Right kidney (tissue), 1 donor: Measurements from ENCODE around the gene POLA2.

Experiments used
- DNase-seq: peaks from one replicate; pipeline ENCODE4 v3.0.0-alpha.2; 2016

Gene POLA2

DNA sequence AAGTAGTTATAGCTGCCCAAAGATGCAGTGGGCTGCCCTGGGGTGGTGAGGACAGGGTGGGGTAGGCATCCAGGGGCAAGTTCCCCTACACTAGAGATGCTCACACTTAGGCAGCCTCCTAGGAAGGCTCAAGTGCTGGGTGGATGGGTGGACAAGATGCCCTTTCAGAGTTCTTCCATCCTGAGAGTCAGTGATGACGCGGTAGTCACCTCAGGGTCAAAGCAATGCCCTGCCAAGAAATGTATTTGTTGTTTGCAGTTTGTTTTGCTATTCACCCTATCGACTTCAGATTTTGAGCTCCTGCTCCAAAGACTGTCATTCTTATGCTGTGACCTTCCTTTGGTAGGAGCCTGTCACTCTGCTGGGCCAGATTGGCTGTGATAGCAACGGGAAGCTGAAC is 18.9 kb downstream of the POLA2 start:
- no peak for DNase-seq

DNA sequence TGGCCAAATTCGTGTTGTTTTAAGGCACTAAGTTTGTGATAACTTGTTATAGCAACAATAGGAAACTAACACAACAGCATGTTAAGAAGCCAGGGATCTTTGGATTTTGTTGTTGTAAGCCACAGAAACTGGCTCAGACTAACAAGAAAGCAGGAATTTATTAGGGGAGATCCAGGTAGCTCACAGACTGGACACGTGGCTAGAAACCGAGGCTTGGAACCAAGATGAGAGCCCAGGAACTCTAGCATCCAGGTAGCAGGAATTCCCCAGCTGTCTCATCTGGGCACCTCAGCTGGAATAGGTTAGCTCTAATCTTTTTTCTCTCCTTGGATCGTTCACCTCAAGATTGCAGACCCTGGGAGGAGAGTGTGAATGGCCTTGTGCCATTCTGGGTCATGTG is 24.9 kb downstream of the POLA2 start:
- no peak for DNase-seq

DNA sequence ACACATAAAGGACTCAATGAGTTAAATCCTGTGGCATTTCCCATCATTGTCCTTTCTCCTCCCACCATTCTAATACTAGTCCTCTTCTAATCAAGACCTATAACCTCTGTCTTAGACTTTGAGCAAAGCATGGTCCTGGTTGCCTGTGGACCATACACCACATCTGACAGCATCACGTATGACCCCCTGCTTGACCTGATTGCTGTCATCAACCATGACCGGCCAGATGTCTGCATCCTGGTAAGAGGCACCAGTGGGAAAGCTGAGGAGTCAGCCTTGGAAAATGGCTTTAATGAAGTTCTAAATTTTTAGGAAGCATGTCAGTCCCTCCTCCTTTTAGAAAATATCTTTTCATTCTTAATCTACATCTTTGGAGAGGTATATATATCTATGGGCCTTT is 25.8 kb downstream of the POLA2 start:
- no peak for DNase-seq

DNA sequence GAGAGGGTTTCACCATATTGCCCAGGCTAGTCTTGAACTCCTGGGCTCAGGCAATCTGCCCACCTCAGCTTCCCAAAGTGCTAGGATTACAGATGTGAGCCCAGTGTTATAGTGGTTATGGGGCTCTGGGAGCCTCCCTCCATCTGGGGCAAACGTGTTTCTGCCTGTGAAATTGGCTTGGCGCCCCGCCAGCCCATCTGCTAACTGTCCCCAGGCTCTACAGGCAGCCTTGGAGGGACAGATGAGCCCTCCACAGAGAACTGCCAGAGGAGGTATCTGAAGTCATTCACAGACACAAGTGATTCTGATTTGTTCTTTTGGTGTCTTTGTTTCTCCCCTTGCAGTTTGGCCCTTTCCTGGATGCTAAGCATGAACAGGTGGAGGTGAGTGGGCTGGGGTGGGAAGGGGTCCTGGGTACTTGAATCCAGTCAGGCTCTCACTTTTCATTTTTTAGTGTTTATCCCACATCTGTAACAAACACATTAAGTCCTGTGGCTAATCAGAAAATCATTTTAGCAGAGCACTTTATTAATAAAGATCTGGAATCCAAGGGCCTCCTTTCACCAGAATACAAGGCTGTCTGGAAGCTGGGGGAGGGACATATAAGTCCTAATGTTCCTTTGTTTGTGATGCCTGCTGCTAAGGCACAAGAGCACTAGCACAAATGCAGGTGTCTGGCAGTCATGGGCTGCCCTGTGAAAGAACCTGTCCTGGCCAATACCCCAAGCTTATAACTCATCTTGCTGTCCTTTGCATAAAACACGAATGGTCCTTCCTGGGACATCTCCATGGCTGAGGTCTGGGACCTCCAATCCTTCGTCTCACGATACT is 27.2 kb downstream of the POLA2 start:
- DNase-seq: no peak

DNA sequence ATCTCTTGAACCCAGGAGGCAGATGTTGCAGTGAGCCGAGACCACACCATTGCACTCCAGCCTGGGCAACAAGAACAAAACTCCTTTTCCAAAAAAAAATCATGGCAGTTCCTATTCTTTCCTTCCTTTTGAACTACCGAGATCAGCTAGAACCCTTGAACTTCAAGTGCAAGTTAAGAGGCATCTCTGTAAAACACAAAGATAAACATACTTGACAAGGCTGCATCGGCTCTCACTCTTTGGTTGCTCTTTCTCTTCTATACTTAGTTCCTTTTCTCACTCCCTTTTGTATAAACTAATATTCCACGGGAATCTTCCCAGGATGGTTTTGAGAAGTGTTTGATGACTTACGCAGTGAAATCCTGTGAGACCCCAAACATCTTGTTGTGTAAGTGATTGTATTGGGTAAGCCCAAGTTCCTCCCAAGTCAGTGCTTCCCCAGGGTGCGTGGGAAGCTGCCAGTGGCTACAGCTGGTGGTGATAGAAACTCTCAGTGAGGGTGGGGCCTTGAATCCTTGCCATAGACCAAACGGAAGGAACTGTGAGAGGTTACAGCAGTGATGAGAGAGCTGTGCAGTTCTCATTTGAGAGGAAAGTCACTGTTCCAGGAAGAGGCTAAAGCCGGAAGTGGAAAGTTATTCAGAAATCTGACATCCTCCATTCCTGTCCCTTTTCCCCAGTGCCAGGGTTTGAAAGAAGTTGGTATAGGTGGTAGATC is 28.8 kb downstream of the POLA2 start:
- no peak for DNase-seq

DNA sequence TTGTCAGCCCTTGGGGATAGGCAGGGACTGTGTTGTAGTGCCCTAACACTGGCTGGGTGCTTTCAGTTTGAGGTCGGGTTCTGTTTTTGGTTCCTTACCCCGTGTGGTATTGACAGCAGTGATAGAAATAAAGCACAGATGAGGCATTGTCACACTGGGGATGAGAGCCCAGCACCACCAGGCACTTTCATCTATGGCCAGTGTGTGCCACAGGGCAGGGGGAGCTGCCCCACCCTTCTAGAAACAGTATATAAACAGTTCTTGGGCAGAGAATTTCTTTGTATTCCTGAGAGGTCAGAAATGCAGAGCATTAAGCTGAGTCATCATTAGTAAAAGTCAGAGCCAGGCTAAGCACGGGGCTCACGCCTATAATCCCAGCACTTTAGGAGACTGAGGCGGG is 29.9 kb downstream of the POLA2 start:
- no peak for DNase-seq

DNA sequence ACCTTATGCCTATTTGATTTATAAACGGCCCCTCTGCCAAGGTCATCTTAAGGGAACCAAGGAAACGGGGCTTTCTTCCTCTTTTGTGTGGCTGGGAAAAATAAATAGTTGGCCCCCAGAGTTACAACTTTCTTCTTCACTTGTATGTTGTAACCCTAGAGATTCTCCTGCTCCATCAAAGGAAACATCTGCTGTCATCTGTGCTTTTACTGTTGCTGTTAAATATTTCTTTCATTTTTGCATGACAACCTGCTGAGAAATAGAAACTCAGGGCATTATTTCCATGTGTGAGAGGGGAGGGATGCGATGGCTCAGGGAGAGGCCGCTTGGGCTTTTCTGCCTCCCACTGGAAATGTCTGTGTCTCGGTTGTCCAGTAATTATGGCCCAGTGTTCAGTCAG is 31.1 kb downstream of the POLA2 start:
- no peak for DNase-seq

DNA sequence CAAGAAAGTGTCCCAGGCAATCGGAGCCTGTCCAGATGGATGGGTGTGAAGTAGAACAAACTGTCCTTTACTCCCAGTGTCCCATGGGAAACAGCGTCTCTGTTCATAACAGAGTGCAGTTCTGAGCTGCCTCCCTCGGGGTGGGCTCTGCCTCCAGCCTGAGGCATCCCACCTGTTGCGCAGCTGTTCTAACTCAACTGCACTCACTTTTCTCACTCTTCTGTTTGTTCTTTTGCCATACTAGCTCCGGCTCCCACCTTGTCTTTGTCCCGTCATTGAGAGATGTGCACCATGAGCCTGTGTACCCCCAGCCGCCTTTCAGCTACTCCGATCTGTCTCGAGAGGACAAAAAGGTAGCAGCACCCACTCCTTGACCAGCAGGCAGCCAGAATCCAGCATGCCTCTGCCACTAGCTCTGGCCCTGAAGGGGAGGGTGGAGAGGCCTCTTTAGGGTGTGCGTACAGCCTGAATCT is 32.2 kb downstream of the POLA2 start:
- peak; percentile 63 for DNase-seq

DNA sequence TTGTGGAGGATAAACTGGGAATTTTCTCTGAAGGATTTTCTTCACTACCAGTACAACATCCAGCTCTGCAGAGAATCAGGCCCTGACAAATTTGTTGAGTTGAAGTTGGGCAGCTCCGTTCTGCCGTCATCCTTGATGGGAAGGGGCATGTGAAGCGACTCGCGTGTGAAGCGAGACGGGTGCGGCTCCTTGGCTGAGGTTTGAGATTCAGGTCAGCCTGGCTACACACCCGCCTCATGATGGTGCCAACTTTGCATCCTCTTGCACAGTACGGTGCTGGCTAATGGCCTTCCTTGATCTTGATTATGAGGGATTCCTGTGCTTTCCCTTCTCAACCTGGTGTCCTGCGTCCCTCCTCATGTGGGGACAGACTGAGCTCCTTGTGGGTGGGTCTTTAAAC is 33.2 kb downstream of the POLA2 start:
- no peak for DNase-seq

DNA sequence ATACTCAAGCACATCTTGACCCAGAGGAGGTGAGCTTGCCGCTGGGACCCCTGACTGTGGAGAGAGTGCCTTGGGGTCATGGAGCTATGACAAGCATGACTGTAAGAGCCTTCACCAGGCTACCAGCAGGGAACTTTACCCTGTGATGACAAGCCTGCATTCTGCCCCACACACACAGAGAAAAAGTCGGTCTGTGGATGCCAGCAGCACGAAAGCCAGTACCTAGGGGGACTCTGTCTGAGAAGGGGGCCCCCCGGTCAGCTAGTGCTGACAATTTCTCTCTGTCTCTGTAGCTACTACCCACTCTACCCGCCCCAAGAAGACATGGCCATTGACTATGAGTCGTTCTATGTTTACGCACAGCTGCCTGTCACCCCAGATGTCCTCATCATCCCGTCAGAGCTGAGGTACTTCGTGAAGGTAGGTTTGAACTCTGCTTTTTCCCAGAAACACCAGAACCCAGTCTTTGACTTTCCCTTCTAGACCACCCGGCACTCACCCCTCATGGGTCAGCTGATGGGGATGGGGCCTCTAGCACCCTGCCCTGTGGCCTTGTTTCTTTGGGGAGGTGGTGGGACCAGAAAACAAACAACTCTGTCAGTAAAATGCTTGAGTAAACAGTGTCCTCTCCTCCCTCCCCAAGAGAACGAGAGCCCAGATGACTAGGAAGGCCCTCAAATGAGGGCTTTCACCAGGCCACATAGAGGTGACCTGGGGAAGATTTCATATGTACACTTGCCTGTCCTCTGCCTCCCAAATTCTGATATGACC is 34.0 kb downstream of the POLA2 start:
- DNase-seq: no peak

DNA sequence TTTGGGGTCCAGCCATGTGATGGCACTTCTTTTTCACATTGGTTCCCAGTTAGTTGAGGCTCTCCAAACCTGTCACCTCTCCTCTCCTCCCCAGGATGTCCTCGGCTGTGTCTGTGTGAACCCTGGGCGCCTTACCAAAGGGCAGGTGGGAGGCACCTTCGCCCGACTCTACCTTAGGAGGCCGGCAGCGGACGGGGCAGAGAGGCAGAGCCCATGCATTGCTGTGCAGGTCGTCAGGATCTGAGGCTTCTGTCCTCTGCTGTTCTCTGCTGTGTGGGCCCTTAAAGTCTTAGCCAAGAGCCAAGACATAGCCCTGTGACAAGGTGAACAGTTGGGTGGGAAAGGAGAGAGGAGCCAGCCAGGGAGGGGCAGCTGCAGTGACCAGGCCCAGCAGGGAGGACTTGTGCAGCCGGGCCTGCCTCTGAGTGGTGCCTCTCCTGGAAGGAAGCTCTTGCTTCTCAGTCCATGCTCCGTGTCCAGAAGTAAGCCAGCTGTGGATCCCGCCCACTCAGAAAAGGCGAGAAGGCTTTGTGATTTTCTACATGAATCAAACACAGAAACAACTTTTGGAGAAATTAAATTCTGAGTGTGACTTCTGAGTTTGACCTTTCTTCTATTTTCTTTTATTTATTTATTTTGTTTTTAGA is 35.4 kb downstream of the POLA2 start:
- DNase-seq: peak; percentile 20

DNA sequence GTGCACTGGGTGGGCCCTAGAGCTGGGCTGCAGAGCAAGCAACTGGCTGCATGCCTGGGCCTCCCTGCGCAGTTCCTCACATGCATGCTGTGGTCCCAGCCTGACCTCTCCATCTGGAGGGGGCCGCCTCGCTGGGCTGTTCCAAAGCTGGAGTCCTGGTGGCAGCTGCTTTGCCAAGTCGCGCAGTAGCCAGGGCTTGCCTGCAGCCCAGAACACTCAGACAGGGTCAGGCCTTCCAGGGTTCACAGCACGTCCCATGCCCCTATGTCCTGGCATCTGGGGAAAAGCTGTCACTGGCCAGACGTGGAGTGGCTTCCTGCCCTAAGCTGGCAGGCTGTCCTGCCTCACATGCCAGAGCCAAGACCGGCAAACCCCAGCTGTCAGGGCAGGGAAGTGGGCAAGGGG is 36.4 kb downstream of the POLA2 start:
- DNase-seq: peak; percentile 76

DNA sequence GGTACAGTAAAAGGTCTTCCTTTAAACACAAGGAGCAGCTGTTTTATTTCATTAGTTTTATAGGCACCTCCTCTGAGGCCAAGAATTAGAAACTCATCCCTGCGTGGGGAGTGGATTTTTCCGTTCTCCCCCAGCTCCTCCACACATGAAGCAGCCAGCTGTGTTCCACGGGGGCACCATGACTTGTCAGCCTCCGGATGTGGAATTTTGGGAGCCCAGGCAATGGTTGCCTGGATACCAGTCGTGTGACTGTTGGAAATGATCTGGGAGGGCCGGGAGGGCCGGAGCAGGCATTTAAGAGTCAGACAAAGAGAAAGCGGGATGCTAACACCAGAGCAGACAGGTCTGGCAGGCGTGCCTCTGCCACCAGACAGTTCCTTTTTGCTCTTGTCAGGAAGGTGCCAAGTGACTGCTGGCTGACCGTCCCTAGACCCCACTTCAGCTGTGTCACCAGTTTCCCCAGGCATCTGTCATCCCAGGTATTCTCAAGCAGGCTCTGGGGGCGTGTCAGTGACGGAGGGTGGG is 37.0 kb downstream of the POLA2 start:
- no peak for DNase-seq

DNA sequence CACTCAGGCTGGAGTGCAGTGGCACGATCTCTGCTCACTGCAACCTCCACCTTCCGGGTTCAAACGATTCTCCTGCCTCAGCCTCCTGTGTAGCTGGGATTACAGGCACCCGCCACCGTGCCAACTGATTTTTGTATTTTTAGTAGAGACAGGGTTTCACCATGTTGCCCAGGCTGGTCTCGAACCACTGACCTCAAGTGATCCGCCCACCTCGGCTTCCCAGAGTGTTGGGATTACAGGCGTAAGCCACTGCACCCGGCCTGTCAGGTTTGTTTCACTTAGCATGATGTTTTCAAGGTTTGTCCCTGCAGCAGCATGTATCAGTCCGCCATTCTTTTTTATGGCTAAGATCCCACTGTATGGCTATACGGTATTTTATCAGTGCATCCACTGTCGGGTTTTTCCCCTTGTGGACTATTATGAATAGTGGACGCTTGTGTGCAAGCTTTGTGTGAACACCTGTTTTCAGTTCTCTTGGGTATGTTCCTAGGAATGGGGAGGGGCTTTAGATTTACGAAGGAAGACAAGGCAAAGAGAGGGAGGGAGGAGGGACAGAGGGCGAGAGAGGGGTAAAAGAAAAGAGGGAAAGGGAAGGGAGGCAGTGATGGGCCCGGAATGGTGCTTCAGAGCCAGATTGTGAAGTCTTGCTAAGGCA is 39.0 kb downstream of the POLA2 start:
- no peak for DNase-seq

DNA sequence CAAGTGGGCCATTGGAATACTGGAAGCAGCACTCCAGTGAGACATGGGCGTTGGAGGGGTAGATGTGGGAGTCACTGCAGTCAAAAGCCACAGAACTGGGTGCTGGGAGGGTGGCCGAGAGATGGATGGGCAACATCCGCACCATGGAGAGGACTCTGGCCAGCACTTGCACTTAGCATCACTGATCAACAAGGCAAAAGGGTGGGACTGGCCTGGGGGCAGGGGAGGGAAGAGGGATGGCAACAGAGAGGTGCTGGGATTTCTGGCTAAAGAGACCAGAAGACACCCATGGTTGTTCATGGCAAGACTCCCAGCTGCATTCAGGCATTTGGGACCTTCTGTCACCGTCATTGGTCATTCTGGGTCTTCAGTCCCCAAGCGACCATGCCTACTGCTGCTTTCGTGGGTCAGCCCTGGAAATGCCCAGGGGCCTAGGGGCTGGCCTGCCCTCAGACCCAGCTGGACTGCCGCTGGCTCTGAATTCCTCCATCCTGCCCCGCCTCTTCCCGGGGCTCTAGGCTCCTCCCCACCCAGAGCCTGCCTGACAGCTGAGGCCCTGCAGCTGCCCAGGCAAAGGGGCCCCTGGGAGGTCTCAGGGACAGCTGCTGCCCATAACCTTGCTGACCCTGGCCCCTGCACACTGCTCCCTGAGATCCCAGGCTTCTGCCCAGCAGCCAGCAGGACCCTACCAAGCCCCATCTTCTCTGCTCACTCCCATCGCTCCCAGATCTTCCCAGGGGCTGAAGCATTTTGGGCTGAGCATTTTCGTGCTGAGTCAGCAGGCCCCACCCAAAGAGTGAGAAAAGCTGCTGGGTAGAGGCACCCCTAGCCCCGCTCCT is 39.9 kb downstream of the POLA2 start:
- peak; percentile 82 for DNase-seq

DNA sequence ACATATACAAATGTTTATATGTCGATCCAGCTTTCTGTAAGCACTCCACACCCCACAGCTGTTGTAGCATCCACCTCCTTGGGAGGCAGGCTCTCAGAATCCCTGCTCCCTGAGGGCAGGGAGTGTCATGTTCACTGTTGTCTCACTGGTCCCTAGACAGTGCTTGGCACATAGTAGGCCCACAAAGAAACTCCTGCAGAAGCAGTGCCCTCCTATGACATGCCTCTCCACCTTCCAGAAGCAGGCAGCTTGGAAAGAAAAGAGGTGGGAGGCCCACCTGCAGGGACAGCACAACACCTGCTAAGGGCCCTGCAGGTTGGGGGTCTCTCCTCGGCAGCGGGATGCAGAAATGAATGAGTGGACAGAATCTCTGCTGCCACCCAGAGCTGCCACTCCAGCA is 41.8 kb downstream of the POLA2 start:
- no peak for DNase-seq

DNA sequence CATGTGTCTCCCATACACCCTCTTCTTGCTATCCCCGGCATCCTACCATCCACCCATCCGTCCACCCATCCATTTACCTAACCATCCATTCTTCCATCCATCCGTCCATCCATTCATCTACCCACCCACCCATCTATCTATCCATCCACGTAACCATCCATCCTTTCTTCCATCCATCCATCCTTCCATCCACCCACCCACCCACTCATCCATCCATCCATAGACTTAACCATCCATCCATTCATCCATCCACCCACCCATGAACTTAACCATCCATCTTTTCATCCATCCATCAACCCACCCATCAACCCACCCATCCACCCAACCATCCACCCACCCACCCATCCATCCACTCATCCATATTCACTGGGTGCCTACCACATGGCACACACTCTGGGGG is 42.3 kb downstream of the POLA2 start:
- DNase-seq: no peak

DNA sequence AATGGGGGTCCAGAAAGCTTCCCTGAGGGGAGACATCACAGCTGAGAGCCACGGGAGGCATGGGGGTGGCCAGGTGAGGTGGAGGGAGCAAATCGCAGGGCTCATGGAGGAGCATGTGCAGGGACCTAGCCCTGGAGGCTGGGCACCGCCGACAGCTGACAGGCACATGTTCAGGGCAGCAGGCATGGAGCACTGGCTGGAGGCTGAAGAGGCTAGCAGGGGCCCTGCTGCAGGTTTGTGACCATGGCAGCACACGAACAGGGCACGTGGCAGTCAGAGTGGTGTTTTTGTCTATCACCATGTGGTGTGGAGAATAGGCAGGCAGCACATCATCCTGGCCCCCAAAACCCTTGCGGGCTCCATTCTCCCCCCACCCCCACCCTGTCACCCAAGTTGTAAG is 42.9 kb downstream of the POLA2 start:
- DNase-seq: no peak

DNA sequence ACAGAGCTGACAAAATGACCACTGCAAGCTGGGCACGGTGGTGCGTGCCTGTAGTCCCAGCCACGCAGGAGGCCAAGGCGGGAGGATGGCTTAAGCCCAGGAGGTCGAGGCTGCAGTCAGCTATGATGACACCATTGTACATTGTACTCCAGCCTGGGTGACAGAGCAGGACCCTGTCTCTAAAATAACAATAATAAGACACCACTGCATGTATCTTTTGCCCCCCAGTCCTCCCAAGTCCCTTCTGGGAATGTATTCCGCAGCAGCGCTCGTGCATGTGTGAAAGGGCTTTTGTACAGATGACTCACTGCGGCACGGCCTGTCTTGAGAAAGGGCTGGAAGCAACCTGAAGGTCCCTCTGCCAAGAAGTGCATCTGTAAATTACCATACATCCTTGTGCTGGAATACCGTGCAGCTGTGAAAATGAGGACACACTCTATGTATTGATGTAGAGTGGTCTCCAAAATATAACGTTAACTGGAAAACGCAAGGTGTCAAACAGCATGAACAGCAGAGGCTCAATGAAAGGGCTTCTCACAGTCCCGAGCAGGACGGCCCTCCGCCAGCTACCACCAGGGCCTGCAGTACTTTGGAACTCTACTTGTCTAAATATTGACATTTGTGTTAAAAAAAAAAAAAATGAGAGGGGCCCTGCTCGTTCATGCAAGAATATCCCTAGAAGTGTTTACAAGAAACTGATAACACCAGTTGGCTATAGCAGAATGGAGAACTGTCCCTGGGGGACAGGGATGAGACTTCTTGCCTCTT is 43.9 kb downstream of the POLA2 start:
- DNase-seq: no peak
